Measurements from ENCODE around the gene APRT. TPM values are rescaled to one million over a fixed set of nuclear protein-coding genes. Genes with fewer than 3 reads are reported as not detected.
A peak's percentile ranks its signal among the peaks of the same experiment; 100 is the strongest.

APRT gene
- total RNA-seq, 4 donors from 2014 or later: 60.6 to 141 (median 98.6) TPM

- intact Hi-C loops (cut with DNase I): loop anchor here (10.0 kb wide), 1 partner anchor 358 kb away; the partner anchor contains the start of gene CDH15
- Histone ChIP-seq H3K27me3 (no peaks in the 10 kb centered on the region), H3K27ac (replicated peaks in 1 of 4) (no peak overlapping the region), H3K4me1 (peaks cover 10 to 17% (median 17%) of the 10 kb centered on the region in 4 donors), H3K36me3 (peaks cover 3 to 20% (median 16%) of the 10 kb centered on the region in 4 donors), H3K9me3 (no peaks in the 10 kb centered on the region), H3K4me3 (no peak overlapping the region)
- DNase-seq (ENCODE audit: extremely low spot score): no peak
- TF ChIP-seq POLR2AphosphoS5 (IDR thresholded peaks at IDR 0.05): no peak
- no peak for TF ChIP-seq CTCF (IDR thresholded peaks at IDR 0.05)
- no peak for TF ChIP-seq EP300 (IDR thresholded peaks at IDR 0.05)
- no peak for TF ChIP-seq POLR2A (IDR thresholded peaks at IDR 0.05; ENCODE audit: low read depth)
- WGBS: 91% methylated on average over 21 of the region's 41 CpGs
These were observed 5.2 kb upstream of the APRT start for GRCh38 chr16:88816736-88817535.

- Histone ChIP-seq H3K27ac (replicated peaks in 1 of 4) (no peak overlapping the region), H3K4me1 (peaks cover 10 to 24% (median 23%) of the 10 kb centered on the region in 4 donors), H3K4me3 (no peak overlapping the region), H3K27me3 (no peaks in the 10 kb centered on the region), H3K36me3 (peaks cover 0 to 12% (median 7%) of the 10 kb centered on the region in 4 donors), H3K9me3 (no peaks in the 10 kb centered on the region)
- intact Hi-C loops (cut with DNase I): loop anchor here (10.0 kb wide), 1 partner anchor 359 kb away; the partner anchor contains the start of gene CDH15
- DNase-seq (ENCODE audit: extremely low spot score): no peak
- 41% methylated on average over 15 of the region's 19 CpGs for WGBS
- TF ChIP-seq POLR2A (IDR thresholded peaks at IDR 0.05; ENCODE audit: low read depth) (no peak), CTCF (IDR thresholded peaks at IDR 0.05) (peak; percentile 46 to 65 (median 51)), EP300 (IDR thresholded peaks at IDR 0.05) (no peak), POLR2AphosphoS5 (IDR thresholded peaks at IDR 0.05) (no peak)
These were observed 4.3 kb upstream of the APRT start for GRCh38 chr16:88815901-88816589.

GRCh38 chr16:88815227-88815626, 3.5 kb upstream of the APRT start:
- TF ChIP-seq POLR2AphosphoS5 (IDR thresholded peaks at IDR 0.05) (no peak), CTCF (IDR thresholded peaks at IDR 0.05) (no peak), POLR2A (IDR thresholded peaks at IDR 0.05; ENCODE audit: low read depth) (no peak), EP300 (IDR thresholded peaks at IDR 0.05) (no peak)
- intact Hi-C loops (cut with DNase I): loop anchor here (10.0 kb wide), 1 partner anchor 360 kb away; the partner anchor contains the start of gene CDH15
- H3K27ac ChIP-seq (replicated peaks in 1 of 4): no peak overlapping the region
- no peak for DNase-seq (ENCODE audit: extremely low spot score)
- H3K4me1 ChIP-seq: peaks cover 19 to 32% (median 31%) of the 10 kb centered on the region in 4 donors
- H3K36me3 ChIP-seq: peaks cover 0 to 8% (median 2%) of the 10 kb centered on the region in 4 donors
- H3K9me3 ChIP-seq: no peaks in the 10 kb centered on the region
- H3K27me3 ChIP-seq: no peaks in the 10 kb centered on the region
- no peak overlapping the region for H3K4me3 ChIP-seq
- WGBS: 88% methylated on average over 8 of the region's 10 CpGs

- Histone ChIP-seq H3K27me3 (no peaks in the 10 kb centered on the region), H3K27ac (replicated peaks in 1 of 4) (no peak overlapping the region), H3K9me3 (no peaks in the 10 kb centered on the region), H3K36me3 (peaks cover 0 to 19% (median 9%) of the 10 kb centered on the region in 4 donors), H3K4me1 (peaks cover 26 to 42% (median 40%) of the 10 kb centered on the region in 4 donors), H3K4me3 (no peak overlapping the region)
- intact Hi-C loops (cut with DNase I): loop anchor here (10.0 kb wide), 1 partner anchor 361 kb away; the partner anchor contains the start of gene CDH15
- DNase-seq (ENCODE audit: extremely low spot score): no peak
- WGBS: 83% methylated on average over 13 of the region's 13 CpGs
- TF ChIP-seq EP300 (IDR thresholded peaks at IDR 0.05): no peak
- no peak for TF ChIP-seq POLR2A (IDR thresholded peaks at IDR 0.05; ENCODE audit: low read depth)
- TF ChIP-seq CTCF (IDR thresholded peaks at IDR 0.05): no peak
- no peak for TF ChIP-seq POLR2AphosphoS5 (IDR thresholded peaks at IDR 0.05)
These were observed 2.4 kb upstream of the APRT start for GRCh38 chr16:88814144-88814502.

Data from esophagus muscularis mucosa (tissue), 4 donors.